ENCODE results near the gene PDSS1. TPM values are rescaled to one million over a fixed set of nuclear protein-coding genes. Genes with fewer than 3 reads are reported as not detected.

Gene PDSS1
- polyA plus RNA-seq, 1 of the 3 experiments (the other 2 are of a cell fraction): 14.9 TPM

GRCh38 chr10:26679588-26679987, 17.9 kb upstream of the PDSS1 start:
- CTCF ChIA-PET: interaction anchor here (1.8 kb wide), 1 partner anchor 202 kb away, joined by 6 read pairs; no protein-coding TSS in a partner anchor
- TF ChIP-seq EP300 (IDR thresholded peaks at IDR 0.05; ENCODE audit: borderline replicate concordance in 1 of 2, low read depth in 1 of 2, low read length in 1 of 2) (no peak), ZBTB33 (IDR thresholded peaks at IDR 0.05; ENCODE audit: borderline replicate concordance, low read depth) (no peak), MEF2A (IDR thresholded peaks at IDR 0.05; ENCODE audit: borderline replicate concordance, low read depth) (no peak), REST (IDR thresholded peaks at IDR 0.05; ENCODE audit: low read depth, low read length) (no peak), USF1 (IDR thresholded peaks at IDR 0.05; ENCODE audit: borderline replicate concordance, low read depth) (no peak), YY1 (IDR thresholded peaks at IDR 0.05; ENCODE audit: low read depth) (no peak), RCOR1 (IDR thresholded peaks at IDR 0.05; ENCODE audit: low read length) (no peak), RXRA (IDR thresholded peaks at IDR 0.05; ENCODE audit: borderline replicate concordance, low read depth) (no peak), FOXJ3 (CRISPR knock-in tag; IDR thresholded peaks at IDR 0.05) (no peak)
- Histone ChIP-seq H3K27me3 (ENCODE audit: insufficient read depth) (no peaks in the 10 kb centered on the region), H3K9me3 (no peaks in the 10 kb centered on the region), H3K9me2 (no peaks in the 10 kb centered on the region), H3F3A (replicated peaks; ENCODE audit: insufficient read depth) (no peaks in the 10 kb centered on the region), H3K4me2 (no peak overlapping the region), H3K4me1 (ENCODE audit: control insufficient read depth in 1 of 2, insufficient read depth in 2 of 2, low read depth in 1 of 2, low read length in 1 of 2) (no peaks in the 10 kb centered on the region), H4K20me1 (ENCODE audit: insufficient read depth) (no peaks in the 10 kb centered on the region), H3K36me3 (replicated peaks in 1 of 2; ENCODE audit: control insufficient read depth in 1 of 2, insufficient read depth in 2 of 2, low read length in 1 of 2) (no peaks in the 10 kb centered on the region), H2AFZ (ENCODE audit: low read depth) (no peak overlapping the region), H3K27ac (ENCODE audit: low read depth in 2 of 2, low read length in 1 of 2) (no peak overlapping the region), H3K79me2 (ENCODE audit: insufficient read depth) (no peaks in the 10 kb centered on the region), H3K4me3 (ENCODE audit: low read depth in 2 of 2, low read length in 1 of 2) (no peak overlapping the region), H3K9ac (no peak overlapping the region)
- POLR2A ChIA-PET: no interaction called here
- DNase-seq: no peak

- Histone ChIP-seq H3F3A (replicated peaks; ENCODE audit: insufficient read depth) (no peaks in the 10 kb centered on the region), H3K27ac (ENCODE audit: low read depth in 2 of 2, low read length in 1 of 2) (no peak overlapping the region), H3K4me3 (ENCODE audit: low read depth in 2 of 2, low read length in 1 of 2) (no peak overlapping the region), H3K79me2 (ENCODE audit: insufficient read depth) (no peaks in the 10 kb centered on the region), H3K9me2 (no peaks in the 10 kb centered on the region), H3K9me3 (no peaks in the 10 kb centered on the region), H3K4me1 (ENCODE audit: control insufficient read depth in 1 of 2, insufficient read depth in 2 of 2, low read depth in 1 of 2, low read length in 1 of 2) (no peaks in the 10 kb centered on the region), H3K9ac (no peak overlapping the region), H2AFZ (ENCODE audit: low read depth) (no peak overlapping the region), H3K36me3 (replicated peaks in 1 of 2; ENCODE audit: control insufficient read depth in 1 of 2, insufficient read depth in 2 of 2, low read length in 1 of 2) (no peaks in the 10 kb centered on the region), H4K20me1 (ENCODE audit: insufficient read depth) (no peaks in the 10 kb centered on the region), H3K27me3 (ENCODE audit: insufficient read depth) (no peaks in the 10 kb centered on the region), H3K4me2 (no peak overlapping the region)
- no peak for DNase-seq
- WGBS (ENCODE audit: low lambda C conversion rate): 51% methylated on average over 1 of the region's 1 CpG
- no peak for TF ChIP-seq IRF3 (IDR thresholded peaks at IDR 0.05; ENCODE audit: low read depth, low read length)
- TF ChIP-seq RXRA (IDR thresholded peaks at IDR 0.05; ENCODE audit: borderline replicate concordance, low read depth): no peak
- no peak for TF ChIP-seq GATA2 (CRISPR knock-in tag; IDR thresholded peaks at IDR 0.05)
- no peak for TF ChIP-seq EZH2phosphoT487 (IDR thresholded peaks at IDR 0.05; ENCODE audit: borderline replicate concordance, low read depth)
- ChIA-PET CTCF (no interaction called here), POLR2A (no interaction called here)
Measured at GRCh38 chr10:26681076-26681475, 16.4 kb upstream of the PDSS1 start.

Measured in SK-N-SH (cell line).